WTC11 (cell line): ENCODE measurements around the gene FRMD4A. TPM values are rescaled to one million over a fixed set of nuclear protein-coding genes. Genes with fewer than 3 reads are reported as not detected.

ENCODE experiments used
- ATAC-seq: fragments of 200-7000 bp; cut with Tn5 transposase; 2 replicates; pipeline ENCODE4 v1.10.0; 2021; ENCODE audit warnings: mild to moderate bottlenecking, moderate library complexity
- CTCF ChIA-PET: fragments of 300-600 bp; sonication (Branson Sonifier 250); formaldehyde crosslinking; loops from one replicate; lab custom pipeline; 2021; ENCODE audit warnings: antibody characterized with exemption; lab: Charles Lee
- POLR2A ChIA-PET: fragments of 350-600 bp; sonication (Branson Sonifier 250); formaldehyde crosslinking; loops from one replicate; lab custom pipeline; 2021; ENCODE audit warnings: antibody characterized with exemption; lab: Charles Lee
- DNase-seq: peaks from one replicate; pipeline ENCODE4 v3.0.0; 2021; ENCODE audit warnings: low spot score
- H3K27ac Mint-ChIP-seq: 2 replicates; pipeline ENCODE4 v1.8.0; 2021; ENCODE audit warnings: mixed read lengths
- H3K27me3 Mint-ChIP-seq: 2 replicates; pipeline ENCODE4 v1.8.0; 2021; ENCODE audit warnings: low read depth, mild to moderate bottlenecking, moderate library complexity, mixed read lengths
- H3K36me3 Mint-ChIP-seq: 2 replicates; pipeline ENCODE4 v1.8.0; 2021; ENCODE audit warnings: mixed read lengths
- H3K4me1 Mint-ChIP-seq: 2 replicates; pipeline ENCODE4 v1.8.0; 2022; ENCODE audit warnings: mixed read lengths
- H3K4me3 Mint-ChIP-seq: 2 replicates; pipeline ENCODE4 v1.8.0; 2021; ENCODE audit warnings: mild to moderate bottlenecking, moderate library complexity, mixed read lengths
- H3K9me3 Mint-ChIP-seq: 2 replicates; pipeline ENCODE4 v1.8.0; 2021; ENCODE audit warnings: mixed read lengths
- ATF3 ChIP-seq: sonication (generic); formaldehyde crosslinking; conservative IDR thresholded peaks from 2 replicates; pipeline ENCODE4 v1.8.1; 2022; ENCODE audit warnings: mild to moderate bottlenecking, missing genetic modification reagents
- CREB1 ChIP-seq: sonication (generic); formaldehyde crosslinking; IDR thresholded peaks from 2 replicates; pipeline ENCODE4 v1.8.0; 2023; ENCODE audit warnings: mild to moderate bottlenecking, missing genetic modification reagents
- EMX1 ChIP-seq: fragments of 250-450 bp; sonication (Bioruptor Pico); IDR thresholded peaks from 2 replicates; pipeline ENCODE4 v1.8.0; 2021; ENCODE audit warnings: mild to moderate bottlenecking
- NFATC4 ChIP-seq: fragments of 250-450 bp; sonication (Bioruptor Pico); IDR thresholded peaks from 2 replicates; pipeline ENCODE4 v1.9.0; 2021; ENCODE audit warnings: mild to moderate bottlenecking
- NFE2L1 ChIP-seq: sonication (generic); formaldehyde crosslinking; IDR thresholded peaks from 2 replicates; pipeline ENCODE4 v1.8.1; 2023; ENCODE audit warnings: missing genetic modification reagents
- PRRX2 ChIP-seq: fragments of 250-450 bp; sonication (Bioruptor Pico); IDR thresholded peaks from 2 replicates; pipeline ENCODE4 v1.8.0; 2021; ENCODE audit warnings: mild to moderate bottlenecking
- USF1 ChIP-seq: sonication (generic); formaldehyde crosslinking; IDR thresholded peaks from 2 replicates; pipeline ENCODE4 v1.8.0; 2022; ENCODE audit warnings: mild to moderate bottlenecking, missing genetic modification reagents
- ZBTB21 ChIP-seq: sonication (generic); formaldehyde crosslinking; IDR thresholded peaks from 2 replicates; pipeline ENCODE4 v1.8.1; 2023; ENCODE audit warnings: mild to moderate bottlenecking, missing genetic modification reagents, borderline replicate concordance
- ZNF281 ChIP-seq: sonication (generic); formaldehyde crosslinking; IDR thresholded peaks from 2 replicates; pipeline ENCODE4 v1.8.0; 2023; ENCODE audit warnings: mild to moderate bottlenecking, missing genetic modification reagents
- ZNF671 ChIP-seq: fragments of 250-450 bp; sonication (Bioruptor Pico); IDR thresholded peaks from 2 replicates; pipeline ENCODE4 v1.8.0; 2021; ENCODE audit warnings: mild to moderate bottlenecking
- ZSCAN18 ChIP-seq: fragments of 250-450 bp; sonication (Bioruptor Pico); IDR thresholded peaks from 2 replicates; pipeline ENCODE4 v2.1.2; 2022; ENCODE audit warnings: mild to moderate bottlenecking, moderate library complexity
- total RNA-seq: library from RNA; stranded (reverse); gene quantifications from 3 replicates; pipeline ENCODE4 v1.2.3, GENCODE V29; 2021
- TF ChIP-seq, protein P1 (sequence below): sonication (generic); formaldehyde crosslinking; IDR thresholded peaks from 2 replicates; pipeline ENCODE4 v1.8.1; 2022; ENCODE audit warnings: mild to moderate bottlenecking, missing genetic modification reagents, moderate library complexity, borderline replicate concordance
- TF ChIP-seq, protein P2 (sequence below): sonication (generic); formaldehyde crosslinking; IDR thresholded peaks from 2 replicates; pipeline ENCODE4 v1.8.1; 2022; ENCODE audit warnings: mild to moderate bottlenecking, moderate library complexity, missing genetic modification reagents
- TF ChIP-seq, protein P3 (sequence below): sonication (generic); formaldehyde crosslinking; conservative IDR thresholded peaks from 2 replicates; pipeline ENCODE4 v1.8.1; 2023; ENCODE audit warnings: mild to moderate bottlenecking, low read depth, missing genetic modification reagents, moderate library complexity
- TF ChIP-seq, protein P4 (sequence below): fragments of 250-450 bp; sonication (Bioruptor Pico); IDR thresholded peaks from 2 replicates; pipeline ENCODE4 v1.8.0; 2021; ENCODE audit warnings: mild to moderate bottlenecking
- TF ChIP-seq, protein P5 (sequence below): sonication (generic); formaldehyde crosslinking; IDR thresholded peaks from 2 replicates; pipeline ENCODE4 v1.8.1; 2023; ENCODE audit warnings: mild to moderate bottlenecking, moderate library complexity, missing genetic modification reagents

FRMD4A gene
- total RNA-seq, 1 experiment from 2014 or later, result 35.5 TPM

DNA sequence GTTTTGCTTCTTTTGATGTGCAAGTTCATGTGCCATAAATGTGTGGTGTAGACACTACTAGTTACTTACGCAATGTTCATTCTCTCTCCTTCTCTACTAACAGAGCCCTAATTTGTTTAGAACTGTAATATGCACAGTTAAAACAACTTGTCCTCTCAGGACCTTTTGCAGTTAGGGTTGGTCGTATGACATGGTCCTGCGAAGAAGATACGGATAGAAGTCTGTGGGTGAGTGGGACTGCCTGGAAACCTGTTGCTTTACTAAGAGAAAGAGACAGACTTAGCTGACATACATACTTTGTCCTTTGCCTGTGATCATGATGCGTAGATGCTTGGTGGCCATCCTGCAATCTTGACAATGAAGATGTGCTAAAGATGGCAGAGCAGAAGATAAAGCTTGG, 692.8 kb downstream of the FRMD4A start (continued):
- TF ChIP-seq, protein P1, sequence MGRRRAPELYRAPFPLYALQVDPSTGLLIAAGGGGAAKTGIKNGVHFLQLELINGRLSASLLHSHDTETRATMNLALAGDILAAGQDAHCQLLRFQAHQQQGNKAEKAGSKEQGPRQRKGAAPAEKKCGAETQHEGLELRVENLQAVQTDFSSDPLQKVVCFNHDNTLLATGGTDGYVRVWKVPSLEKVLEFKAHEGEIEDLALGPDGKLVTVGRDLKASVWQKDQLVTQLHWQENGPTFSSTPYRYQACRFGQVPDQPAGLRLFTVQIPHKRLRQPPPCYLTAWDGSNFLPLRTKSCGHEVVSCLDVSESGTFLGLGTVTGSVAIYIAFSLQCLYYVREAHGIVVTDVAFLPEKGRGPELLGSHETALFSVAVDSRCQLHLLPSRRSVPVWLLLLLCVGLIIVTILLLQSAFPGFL, result no peak

- TF ChIP-seq ZBTB21 (CRISPR knock-in tag) (no peak), ZSCAN18 (no peak), NFE2L1 (no peak)
- TF ChIP-seq, protein P2, sequence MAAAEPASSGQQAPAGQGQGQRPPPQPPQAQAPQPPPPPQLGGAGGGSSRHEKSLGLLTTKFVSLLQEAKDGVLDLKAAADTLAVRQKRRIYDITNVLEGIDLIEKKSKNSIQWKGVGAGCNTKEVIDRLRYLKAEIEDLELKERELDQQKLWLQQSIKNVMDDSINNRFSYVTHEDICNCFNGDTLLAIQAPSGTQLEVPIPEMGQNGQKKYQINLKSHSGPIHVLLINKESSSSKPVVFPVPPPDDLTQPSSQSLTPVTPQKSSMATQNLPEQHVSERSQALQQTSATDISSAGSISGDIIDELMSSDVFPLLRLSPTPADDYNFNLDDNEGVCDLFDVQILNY (CRISPR knock-in tag), result no peak
- TF ChIP-seq, protein P3, sequence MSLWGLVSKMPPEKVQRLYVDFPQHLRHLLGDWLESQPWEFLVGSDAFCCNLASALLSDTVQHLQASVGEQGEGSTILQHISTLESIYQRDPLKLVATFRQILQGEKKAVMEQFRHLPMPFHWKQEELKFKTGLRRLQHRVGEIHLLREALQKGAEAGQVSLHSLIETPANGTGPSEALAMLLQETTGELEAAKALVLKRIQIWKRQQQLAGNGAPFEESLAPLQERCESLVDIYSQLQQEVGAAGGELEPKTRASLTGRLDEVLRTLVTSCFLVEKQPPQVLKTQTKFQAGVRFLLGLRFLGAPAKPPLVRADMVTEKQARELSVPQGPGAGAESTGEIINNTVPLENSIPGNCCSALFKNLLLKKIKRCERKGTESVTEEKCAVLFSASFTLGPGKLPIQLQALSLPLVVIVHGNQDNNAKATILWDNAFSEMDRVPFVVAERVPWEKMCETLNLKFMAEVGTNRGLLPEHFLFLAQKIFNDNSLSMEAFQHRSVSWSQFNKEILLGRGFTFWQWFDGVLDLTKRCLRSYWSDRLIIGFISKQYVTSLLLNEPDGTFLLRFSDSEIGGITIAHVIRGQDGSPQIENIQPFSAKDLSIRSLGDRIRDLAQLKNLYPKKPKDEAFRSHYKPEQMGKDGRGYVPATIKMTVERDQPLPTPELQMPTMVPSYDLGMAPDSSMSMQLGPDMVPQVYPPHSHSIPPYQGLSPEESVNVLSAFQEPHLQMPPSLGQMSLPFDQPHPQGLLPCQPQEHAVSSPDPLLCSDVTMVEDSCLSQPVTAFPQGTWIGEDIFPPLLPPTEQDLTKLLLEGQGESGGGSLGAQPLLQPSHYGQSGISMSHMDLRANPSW, result no peak
- Mint-ChIP-seq H3K9me3 (peaks cover 21% of the 10 kb centered on the region), H3K36me3 (peaks cover 28% of the 10 kb centered on the region), H3K4me1 (no peaks in the 10 kb centered on the region), H3K4me3 (no peak overlapping the region), H3K27me3 (no peaks in the 10 kb centered on the region), H3K27ac (no peak overlapping the region)
- ChIA-PET CTCF (no interaction called here), POLR2A (no interaction called here)
- DNase-seq (no peak), ATAC-seq (no peak)
Measured at GRCh38 chr10:13637303-13637856, 693.3 kb downstream of the FRMD4A start.

- CTCF ChIA-PET, result no interaction called here
- DNase-seq (no peak), ATAC-seq (no peak)
- H3K36me3 Mint-ChIP-seq, result peaks cover 22% of the 10 kb centered on the region
- no peaks in the 10 kb centered on the region for H3K27me3 Mint-ChIP-seq
- TF ChIP-seq, protein P4, sequence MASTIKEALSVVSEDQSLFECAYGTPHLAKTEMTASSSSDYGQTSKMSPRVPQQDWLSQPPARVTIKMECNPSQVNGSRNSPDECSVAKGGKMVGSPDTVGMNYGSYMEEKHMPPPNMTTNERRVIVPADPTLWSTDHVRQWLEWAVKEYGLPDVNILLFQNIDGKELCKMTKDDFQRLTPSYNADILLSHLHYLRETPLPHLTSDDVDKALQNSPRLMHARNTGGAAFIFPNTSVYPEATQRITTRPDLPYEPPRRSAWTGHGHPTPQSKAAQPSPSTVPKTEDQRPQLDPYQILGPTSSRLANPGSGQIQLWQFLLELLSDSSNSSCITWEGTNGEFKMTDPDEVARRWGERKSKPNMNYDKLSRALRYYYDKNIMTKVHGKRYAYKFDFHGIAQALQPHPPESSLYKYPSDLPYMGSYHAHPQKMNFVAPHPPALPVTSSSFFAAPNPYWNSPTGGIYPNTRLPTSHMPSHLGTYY, result no peak
- TF ChIP-seq ZNF671 (CRISPR knock-in tag) (no peak), USF1 (no peak), EMX1 (CRISPR knock-in tag) (no peak), NFATC4 (CRISPR knock-in tag) (no peak), ATF3 (CRISPR knock-in tag) (no peak), PRRX2 (CRISPR knock-in tag) (no peak), CREB1 (no peak), ZNF281 (CRISPR knock-in tag) (no peak)
- TF ChIP-seq, protein P5, sequence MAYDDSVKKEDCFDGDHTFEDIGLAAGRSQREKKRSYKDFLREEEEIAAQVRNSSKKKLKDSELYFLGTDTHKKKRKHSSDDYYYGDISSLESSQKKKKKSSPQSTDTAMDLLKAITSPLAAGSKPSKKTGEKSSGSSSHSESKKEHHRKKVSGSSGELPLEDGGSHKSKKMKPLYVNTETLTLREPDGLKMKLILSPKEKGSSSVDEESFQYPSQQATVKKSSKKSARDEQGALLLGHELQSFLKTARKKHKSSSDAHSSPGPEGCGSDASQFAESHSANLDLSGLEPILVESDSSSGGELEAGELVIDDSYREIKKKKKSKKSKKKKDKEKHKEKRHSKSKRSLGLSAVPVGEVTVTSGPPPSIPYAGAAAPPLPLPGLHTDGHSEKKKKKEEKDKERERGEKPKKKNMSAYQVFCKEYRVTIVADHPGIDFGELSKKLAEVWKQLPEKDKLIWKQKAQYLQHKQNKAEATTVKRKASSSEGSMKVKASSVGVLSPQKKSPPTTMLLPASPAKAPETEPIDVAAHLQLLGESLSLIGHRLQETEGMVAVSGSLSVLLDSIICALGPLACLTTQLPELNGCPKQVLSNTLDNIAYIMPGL (CRISPR knock-in tag), result no peak
- POLR2A ChIA-PET, result no interaction called here
- no peak overlapping the region for H3K4me3 Mint-ChIP-seq
- H3K9me3 Mint-ChIP-seq, result peaks cover 15% of the 10 kb centered on the region
- no peak overlapping the region for H3K27ac Mint-ChIP-seq
- no peaks in the 10 kb centered on the region for H3K4me1 Mint-ChIP-seq
Measured at GRCh38 chr10:13636776-13637175, 693.9 kb downstream of the FRMD4A start.
